HG02981 (cell line): ENCODE measurements around the gene SLC26A11.
"Not testable (repeated sequence)": the region's sequence is repeated elsewhere in the genome, so short reads cannot be mapped to it uniquely, and the experiment has no call there.

Source experiments
- ATAC-seq: cut with Tn5 transposase; IDR thresholded peaks from one replicate; pipeline ENCODE4 v1.9.1; 2021; ENCODE audit warnings: mild to moderate bottlenecking, moderate library complexity; ENCODE audit not compliant: unreplicated experiment

The SLC26A11 gene

GRCh38 chr17:80259457-80260068 lies 39.3 kb downstream of the SLC26A11 start:
- no peak for ATAC-seq

GRCh38 chr17:80260069-80260535 lies 39.9 kb downstream of the SLC26A11 start:
- ATAC-seq = no peak

GRCh38 chr17:80260791-80261158 lies 40.5 kb downstream of the SLC26A11 start, which contains the start of gene RNF213:
Gene RNF213, plus strand, starts transcription at chr17:80260852. Its CDS starts 2,830 bp downstream, at chr17:80263682.
- peak; percentile 24 for ATAC-seq

GRCh38 chr17:80261159-80261894 lies 41.1 kb downstream of the SLC26A11 start:
- ATAC-seq = no peak

- ATAC-seq = no peak
Measured at GRCh38 chr17:80261895-80262279, 41.7 kb downstream of the SLC26A11 start.

GRCh38 chr17:80262291-80262690 lies 42.1 kb downstream of the SLC26A11 start:
- no peak for ATAC-seq

GRCh38 chr17:80262775-80263244 lies 42.6 kb downstream of the SLC26A11 start:
- no peak for ATAC-seq

- peak; percentile 37 for ATAC-seq
Measured at GRCh38 chr17:80263253-80264204, 43.3 kb downstream of the SLC26A11 start.

GRCh38 chr17:80264205-80265075 lies 44.2 kb downstream of the SLC26A11 start:
- no peak for ATAC-seq

- ATAC-seq = no peak
Measured at GRCh38 chr17:80265205-80266068, 45.2 kb downstream of the SLC26A11 start.

GRCh38 chr17:80267391-80267790 lies 47.2 kb downstream of the SLC26A11 start:
- ATAC-seq = no peak

- no peak for ATAC-seq
Measured at GRCh38 chr17:80268427-80268826, 48.2 kb downstream of the SLC26A11 start.

- no peak for ATAC-seq
Measured at GRCh38 chr17:80269405-80269807, 49.2 kb downstream of the SLC26A11 start.

- no peak for ATAC-seq
Measured at GRCh38 chr17:80270104-80270503, 49.9 kb downstream of the SLC26A11 start.

- ATAC-seq = no peak
Measured at GRCh38 chr17:80270836-80271235, 50.6 kb downstream of the SLC26A11 start.

- no peak for ATAC-seq
Measured at GRCh38 chr17:80272366-80272765, 52.1 kb downstream of the SLC26A11 start.

- no peak for ATAC-seq
Measured at GRCh38 chr17:80274331-80274730, 54.1 kb downstream of the SLC26A11 start.

- ATAC-seq = no peak
Measured at GRCh38 chr17:80274871-80275449, 54.7 kb downstream of the SLC26A11 start.

- not testable (repeated sequence) for ATAC-seq
Measured at GRCh38 chr17:80275857-80276256, 55.6 kb downstream of the SLC26A11 start.
